Measurements from ENCODE around the gene APOO. TPM values are rescaled to one million over a fixed set of nuclear protein-coding genes. Genes with fewer than 3 reads are reported as not detected.

APOO gene
- total RNA-seq, 2 donors from 2014 or later: 27.1 to 63.3 TPM

- DNase-seq (ENCODE audit: low spot score): no peak
- TF ChIP-seq CTCF (IDR thresholded peaks at IDR 0.05): no peak
Measured at GRCh38 chrX:23890933-23891332, 16.8 kb downstream of the APOO start.

GRCh38 chrX:23888887-23889501 lies 18.7 kb downstream of the APOO start:
- TF ChIP-seq CTCF (IDR thresholded peaks at IDR 0.05): no peak
- Histone ChIP-seq H3K27me3 (no peaks in the 10 kb centered on the region), H3K27ac (no peak overlapping the region), H3K36me3 (no peaks in the 10 kb centered on the region), H3K4me3 (no peak overlapping the region), H3K9me3 (no peaks in the 10 kb centered on the region), H3K4me1 (no peaks in the 10 kb centered on the region)
- DNase-seq (ENCODE audit: low spot score): no peak

More at GRCh38 chrX:23890933-23891332, 16.8 kb downstream of the APOO start:
- Histone ChIP-seq H3K4me3 (no peak overlapping the region), H3K9me3 (no peaks in the 10 kb centered on the region), H3K36me3 (no peaks in the 10 kb centered on the region), H3K27ac (no peak overlapping the region), H3K27me3 (no peaks in the 10 kb centered on the region), H3K4me1 (no peaks in the 10 kb centered on the region)

GRCh38 chrX:23887918-23888317 lies 19.8 kb downstream of the APOO start:
- H3K9me3 ChIP-seq: no peaks in the 10 kb centered on the region
- no peak for TF ChIP-seq CTCF (IDR thresholded peaks at IDR 0.05)

GRCh38 chrX:23887451-23887850 lies 20.3 kb downstream of the APOO start:
- no peaks in the 10 kb centered on the region for H3K36me3 ChIP-seq

More at GRCh38 chrX:23887918-23888317, 19.8 kb downstream of the APOO start:
- no peak for DNase-seq (ENCODE audit: low spot score)
- Histone ChIP-seq H3K4me3 (no peak overlapping the region), H3K27me3 (no peaks in the 10 kb centered on the region), H3K27ac (no peak overlapping the region), H3K36me3 (no peaks in the 10 kb centered on the region), H3K4me1 (no peaks in the 10 kb centered on the region)

GRCh38 chrX:23885803-23886202 lies 21.9 kb downstream of the APOO start:
- Histone ChIP-seq H3K4me1 (no peaks in the 10 kb centered on the region), H3K27me3 (no peaks in the 10 kb centered on the region), H3K27ac (no peak overlapping the region), H3K9me3 (no peaks in the 10 kb centered on the region), H3K36me3 (no peaks in the 10 kb centered on the region), H3K4me3 (no peak overlapping the region)
- no peak for TF ChIP-seq CTCF (IDR thresholded peaks at IDR 0.05)
- no peak for DNase-seq (ENCODE audit: low spot score)

More at GRCh38 chrX:23887451-23887850, 20.3 kb downstream of the APOO start:
- no peaks in the 10 kb centered on the region for H3K4me1 ChIP-seq
- H3K27me3 ChIP-seq: no peaks in the 10 kb centered on the region
- H3K4me3 ChIP-seq: no peak overlapping the region
- H3K27ac ChIP-seq: no peak overlapping the region
- TF ChIP-seq CTCF (IDR thresholded peaks at IDR 0.05): no peak
- DNase-seq (ENCODE audit: low spot score): no peak
- H3K9me3 ChIP-seq: no peaks in the 10 kb centered on the region
